GM21367 (cell line): ENCODE results near the gene EHBP1.
"Not testable (repeated sequence)": the region's sequence is repeated elsewhere in the genome, so short reads cannot be mapped to it uniquely, and the experiment has no call there.

Source experiments
- ATAC-seq: cut with Tn5 transposase; IDR thresholded peaks from one replicate; pipeline ENCODE4 v1.9.1; 2021; ENCODE audit not compliant: unreplicated experiment

Gene EHBP1

DNA sequence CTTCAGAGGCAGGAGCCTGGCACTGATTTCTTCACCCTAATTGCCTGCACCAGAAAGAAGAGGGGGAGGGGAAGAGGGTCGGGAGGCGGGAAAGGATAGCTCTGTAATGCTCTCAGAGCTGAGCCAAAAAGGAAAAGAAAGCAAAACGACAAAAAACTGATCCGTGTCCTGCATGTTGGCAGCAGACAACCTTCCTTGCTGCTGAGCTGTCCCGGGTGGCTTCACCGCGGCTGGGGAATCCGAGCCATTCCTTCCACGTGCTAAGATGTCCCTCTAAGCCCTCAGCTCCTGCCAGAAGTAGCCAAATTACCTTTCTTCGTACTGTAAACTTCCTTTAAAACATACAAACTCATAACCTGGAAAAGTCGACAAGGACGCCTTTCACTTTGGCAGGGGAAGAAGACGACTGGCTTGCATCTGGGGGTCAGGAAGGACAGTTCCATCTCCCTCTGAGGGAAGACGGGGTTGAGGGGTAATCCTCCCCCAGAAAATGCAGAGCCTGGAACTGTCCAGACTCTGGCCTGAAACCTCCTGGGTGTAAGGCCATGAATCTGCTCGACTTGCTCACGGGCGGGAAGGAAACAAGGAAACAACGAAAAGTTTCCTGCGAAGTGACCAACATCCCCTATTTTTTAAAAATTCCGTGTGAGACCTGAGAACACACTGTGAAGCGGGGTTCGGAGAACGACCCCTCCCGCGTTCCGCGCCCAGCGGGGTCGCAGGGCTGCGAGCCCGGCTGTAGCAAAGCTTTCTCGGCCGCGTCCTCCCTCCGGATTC is 352.8 kb downstream of the EHBP1 start:
- ATAC-seq = no peak

DNA sequence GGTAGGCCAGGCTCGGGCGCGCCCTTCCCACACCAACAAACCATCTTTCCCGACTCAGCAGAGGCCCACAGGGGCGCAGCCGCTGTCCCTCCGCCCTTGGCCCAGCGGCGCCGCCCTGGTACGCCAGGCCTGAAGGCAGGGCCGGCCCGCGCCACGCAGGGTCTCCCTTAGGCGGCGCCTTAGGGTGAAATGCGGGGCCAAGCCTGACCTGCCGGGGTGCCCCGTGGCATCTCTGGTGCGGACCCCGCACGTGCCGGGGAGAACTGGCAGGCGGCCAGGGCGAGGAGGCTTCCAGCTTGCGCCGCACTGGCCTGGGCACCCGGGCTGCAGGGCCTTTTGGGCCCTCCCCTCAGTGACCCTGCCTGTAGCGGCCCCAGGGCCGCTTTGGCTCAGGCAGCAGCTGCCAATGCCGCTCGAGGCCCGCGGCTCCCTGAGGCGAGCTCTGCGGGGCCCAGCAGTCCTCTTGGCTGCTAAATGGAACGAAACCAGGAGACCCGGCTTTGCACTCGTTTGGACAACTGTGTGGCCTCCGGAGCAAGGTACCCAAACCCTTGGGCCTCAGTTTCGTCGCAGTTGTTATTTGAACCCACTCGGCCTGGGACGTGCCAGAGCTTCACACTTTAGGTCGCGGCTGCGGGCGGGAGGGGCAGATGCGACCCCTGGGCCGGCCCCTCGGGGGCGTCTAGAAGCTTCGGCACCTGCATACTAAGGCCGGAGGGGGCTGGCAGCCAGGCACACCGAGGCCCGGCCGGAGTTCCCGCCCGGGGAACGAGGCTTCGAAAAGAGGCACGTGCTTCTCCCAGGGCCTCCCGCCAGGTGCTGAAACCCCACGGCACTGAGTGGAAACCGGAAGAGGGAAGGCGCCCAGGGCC is 353.6 kb downstream of the EHBP1 start:
- ATAC-seq = no peak

DNA sequence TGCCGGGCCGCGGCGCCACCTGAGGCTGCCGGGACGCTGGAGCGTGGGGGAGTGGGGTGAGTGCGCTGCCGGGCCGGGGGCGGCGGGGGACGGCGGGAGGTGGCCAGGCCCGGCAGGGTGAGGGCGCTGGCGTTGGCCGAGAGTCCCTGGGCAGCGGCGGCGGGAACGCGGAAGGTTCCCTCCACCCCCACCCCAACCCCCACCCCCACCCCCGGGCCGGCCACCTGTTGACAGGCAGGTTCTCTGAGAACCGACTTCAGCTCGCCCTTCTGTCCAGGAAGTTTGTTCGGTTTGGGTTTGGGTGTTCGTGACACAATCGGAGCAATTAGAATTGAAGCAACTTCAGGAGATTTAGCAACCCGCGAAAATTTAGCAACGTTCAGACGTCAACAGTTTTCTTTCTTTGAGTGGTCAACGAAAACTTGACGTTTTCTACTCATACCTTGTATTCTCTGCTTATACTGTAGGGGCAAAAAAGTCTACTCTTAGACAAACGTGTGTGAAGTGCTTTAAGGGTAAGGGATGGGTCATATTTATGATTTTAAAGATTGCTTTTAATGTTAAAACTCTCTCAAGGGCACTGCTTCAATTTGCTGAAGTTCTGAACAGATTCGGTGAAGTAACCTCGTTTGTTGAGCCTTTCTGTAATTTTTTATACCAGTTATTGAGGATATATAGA is 354.4 kb downstream of the EHBP1 start:
- ATAC-seq = no peak

DNA sequence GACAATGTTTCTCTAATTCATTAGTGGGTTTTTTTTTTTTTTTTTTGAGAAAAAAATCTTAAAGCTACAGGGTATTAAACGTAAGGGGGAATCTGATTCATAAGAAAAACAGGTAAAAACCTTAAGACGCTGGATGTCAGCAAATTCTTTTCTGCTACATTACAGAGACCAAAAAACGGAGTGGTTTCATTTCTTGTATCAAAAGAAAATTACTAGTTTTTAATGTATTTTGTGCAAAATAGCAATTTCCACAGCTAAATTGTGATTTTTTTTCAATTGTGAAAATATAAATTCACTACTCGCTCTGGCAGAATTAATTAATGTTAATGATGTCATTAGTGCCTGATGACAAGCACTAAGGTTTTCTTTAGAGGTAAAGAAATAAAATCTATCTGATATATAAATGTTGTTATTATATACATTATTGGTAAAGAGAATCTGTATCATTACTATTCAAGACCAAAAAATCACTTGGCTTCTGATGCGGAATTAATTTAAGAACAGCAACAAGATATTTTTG is 355.0 kb downstream of the EHBP1 start:
- ATAC-seq = no peak

DNA sequence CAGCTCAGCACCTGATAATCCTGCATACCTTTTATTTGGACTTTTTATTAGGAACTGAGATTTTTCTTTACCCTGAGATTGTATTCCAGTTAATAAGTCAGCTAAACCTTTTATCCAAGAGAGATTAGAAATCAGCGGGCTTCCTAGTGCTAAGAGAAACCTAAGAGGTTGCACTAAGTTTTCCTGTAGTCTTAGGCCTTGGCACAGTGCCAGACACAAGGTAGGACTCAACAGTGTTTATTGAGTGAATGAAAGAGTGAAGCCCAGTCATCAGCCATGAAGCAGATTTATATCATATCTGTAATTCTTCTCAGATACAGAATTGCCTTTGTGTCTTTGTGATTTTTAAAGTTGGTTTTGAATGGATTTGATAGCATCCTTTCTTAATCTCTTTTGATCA is 358.7 kb downstream of the EHBP1 start:
- ATAC-seq = no peak

DNA sequence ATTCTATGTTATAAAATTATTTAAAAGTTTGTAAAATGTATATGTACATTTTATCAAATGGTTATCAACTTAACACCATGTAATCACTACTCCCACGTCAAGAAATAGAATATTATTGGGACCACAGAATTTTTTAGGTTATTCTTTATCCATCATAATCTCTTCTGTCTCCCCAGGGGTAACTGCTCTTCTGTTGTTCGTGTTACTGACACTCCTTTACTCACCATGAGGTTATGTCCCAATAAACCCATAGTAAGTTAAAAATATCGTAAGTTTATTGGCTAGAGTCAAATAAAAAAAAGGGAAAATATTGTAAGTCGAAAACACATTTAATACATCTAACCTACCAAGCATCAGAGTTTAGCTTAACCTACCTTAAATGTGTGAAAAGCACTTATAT is 359.1 kb downstream of the EHBP1 start:
- ATAC-seq = no peak

DNA sequence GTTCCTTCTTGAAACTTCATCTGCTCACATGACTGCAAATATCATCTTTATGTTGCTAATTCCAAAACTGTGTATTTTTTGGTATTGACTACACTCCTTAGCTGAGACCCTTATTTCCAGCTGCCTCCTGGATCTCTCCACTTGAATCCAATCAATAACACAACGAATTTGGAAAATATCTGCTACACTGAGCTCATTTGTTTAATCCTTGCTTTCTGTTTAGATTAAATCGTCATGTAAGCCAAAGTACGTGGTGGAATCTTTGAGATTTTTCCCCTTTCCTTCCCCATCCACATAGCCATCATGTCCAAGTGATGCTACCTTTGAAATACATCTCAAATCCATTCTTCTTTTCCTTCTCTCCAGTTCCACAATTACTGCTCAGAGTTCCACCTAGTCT is 360.8 kb downstream of the EHBP1 start:
- ATAC-seq = no peak

DNA sequence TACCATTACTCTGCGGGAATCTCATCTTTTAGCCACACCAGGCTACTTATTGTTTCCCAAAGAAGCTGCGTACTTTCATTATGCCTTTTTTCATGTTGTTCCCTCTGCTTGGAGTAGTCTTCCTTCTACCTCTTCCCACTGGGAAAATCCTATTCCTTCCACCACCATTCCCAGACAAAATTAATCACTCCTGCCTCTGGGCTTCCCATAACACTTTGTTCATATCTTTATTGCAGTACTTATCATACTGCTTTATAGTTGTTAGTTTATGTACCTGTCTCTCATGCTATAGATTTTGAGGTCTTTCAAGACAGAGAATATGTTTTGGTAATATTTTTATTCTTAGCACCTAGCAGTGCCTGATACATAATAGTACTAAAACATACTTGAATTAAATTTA is 361.3 kb downstream of the EHBP1 start:
- no peak for ATAC-seq

DNA sequence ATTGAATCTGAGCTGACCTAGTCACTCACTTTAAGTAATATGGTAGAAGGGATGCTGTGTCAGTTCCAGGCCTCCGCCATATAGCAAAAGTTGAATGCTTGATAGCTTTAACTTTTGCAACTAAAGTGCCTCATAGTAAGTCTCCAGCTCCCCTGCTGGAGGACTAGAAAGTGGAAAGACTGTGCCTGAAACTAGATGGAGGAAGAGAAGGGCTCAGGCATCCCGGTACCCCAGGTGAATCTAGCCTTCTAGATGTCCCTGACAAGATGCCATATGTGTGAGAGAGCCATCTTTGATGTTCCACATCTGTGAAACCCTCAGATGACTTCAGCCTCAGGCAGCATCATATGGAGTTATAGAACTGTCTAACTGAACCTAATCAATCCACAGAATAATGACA is 366.2 kb downstream of the EHBP1 start:
- ATAC-seq = no peak

DNA sequence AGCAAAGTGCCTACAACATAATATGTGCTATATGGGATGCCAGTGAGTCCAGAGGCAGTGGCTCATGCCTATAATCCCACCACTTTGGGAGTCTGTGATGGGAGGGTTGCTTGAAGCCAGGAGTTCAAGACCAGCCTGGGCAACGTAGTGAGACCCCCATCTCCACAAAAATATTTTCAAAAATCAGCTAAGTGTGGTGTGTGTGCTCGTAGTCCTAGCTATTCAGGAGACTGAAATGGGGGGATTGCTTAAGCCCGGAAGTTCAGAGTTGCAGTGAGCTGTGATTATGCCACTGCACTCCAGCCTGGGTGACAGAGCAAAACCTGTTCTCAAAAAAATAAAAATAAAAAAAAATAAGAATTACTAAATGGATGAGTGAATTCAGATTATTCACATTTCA is 368.5 kb downstream of the EHBP1 start:
- ATAC-seq = no peak

DNA sequence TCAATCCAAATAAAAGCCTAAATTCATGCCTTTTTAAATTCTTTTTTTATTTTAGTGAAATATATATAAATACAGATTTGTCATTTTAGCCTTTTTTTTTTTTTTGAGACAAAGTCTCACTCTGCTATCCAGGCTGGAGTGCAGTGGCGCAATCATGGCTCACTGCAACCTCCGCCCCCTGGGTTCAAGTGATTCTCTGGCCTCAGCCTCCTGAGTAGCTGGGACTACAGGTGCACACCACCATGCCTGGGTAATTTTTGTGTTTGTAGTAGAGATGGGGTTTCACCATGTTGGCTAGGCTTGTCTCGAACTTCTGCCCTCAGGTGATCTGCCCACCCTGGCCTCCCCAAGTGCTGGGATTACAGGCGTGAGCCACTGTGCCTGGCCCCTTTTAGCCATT is 368.9 kb downstream of the EHBP1 start:
- not testable (repeated sequence) for ATAC-seq

DNA sequence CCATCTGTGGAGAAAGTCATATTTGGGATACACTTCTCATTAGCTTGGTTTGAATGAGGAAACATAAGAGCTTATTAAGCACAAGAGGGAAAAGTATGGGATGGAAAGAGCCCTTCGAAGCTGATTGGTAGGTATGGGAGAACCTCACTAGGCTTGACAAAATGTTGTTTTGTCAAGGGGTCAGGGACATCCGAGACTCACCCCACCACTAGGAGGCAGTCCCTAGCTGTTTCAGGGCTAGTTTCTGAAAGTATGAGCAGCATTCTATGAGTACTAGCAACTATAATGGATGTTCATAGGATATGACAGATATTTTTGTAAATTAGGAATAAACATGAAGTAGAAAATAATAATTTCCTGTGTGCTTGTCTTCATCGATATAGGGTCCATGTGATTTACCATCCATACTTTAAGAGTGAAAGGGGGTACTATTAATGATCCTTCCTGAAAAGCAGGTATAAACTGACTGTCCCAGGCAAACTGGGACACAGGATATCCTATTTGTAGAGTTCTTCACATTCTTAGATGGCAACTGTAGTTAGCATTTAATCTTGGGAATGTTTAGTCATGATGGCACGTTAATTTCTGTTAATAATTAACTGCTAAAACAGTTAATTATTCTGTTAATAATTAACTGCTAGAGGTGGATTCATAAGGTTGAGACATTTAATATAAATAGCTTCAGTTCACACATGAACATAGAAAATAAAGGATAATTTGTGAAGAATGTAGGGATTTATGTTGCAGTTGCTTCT is 373.5 kb downstream of the EHBP1 start:
- no peak for ATAC-seq

DNA sequence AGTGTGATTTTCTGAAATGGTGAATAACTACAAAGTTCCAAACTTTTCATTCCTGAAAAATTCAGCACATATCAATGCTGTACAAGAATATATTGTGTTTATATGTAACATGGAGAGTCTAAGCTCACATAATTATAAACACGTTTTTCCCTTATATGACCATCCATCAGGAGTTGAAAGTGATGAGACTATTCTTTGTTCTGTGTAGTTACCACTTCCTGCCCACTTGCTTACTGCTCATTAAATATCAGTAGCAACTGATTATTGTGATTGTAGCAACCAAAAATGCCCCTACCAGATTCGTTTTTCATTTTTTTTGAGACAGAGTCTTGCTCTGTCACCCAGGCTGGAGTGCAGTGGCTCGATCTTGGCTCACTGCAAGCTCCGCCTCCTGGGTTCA is 375.9 kb downstream of the EHBP1 start:
- no peak for ATAC-seq

DNA sequence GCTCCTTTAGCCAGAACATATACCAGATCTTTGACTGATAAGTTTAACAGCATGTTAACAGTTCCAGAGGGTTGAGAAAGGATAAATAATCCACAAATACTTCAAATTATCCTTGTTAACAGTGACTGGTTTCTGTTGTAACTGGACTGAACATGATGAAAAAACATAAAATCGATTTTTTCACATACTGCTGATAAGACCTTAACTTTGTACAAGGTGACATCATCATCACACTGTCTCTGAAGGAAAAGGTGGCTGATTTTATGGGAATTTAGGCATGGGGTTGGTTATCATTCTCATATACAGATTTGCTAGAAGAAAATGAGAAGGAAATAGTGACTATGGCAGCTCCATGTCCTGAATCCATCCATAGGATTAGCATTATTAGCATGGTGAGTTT is 381.2 kb downstream of the EHBP1 start:
- ATAC-seq = no peak

DNA sequence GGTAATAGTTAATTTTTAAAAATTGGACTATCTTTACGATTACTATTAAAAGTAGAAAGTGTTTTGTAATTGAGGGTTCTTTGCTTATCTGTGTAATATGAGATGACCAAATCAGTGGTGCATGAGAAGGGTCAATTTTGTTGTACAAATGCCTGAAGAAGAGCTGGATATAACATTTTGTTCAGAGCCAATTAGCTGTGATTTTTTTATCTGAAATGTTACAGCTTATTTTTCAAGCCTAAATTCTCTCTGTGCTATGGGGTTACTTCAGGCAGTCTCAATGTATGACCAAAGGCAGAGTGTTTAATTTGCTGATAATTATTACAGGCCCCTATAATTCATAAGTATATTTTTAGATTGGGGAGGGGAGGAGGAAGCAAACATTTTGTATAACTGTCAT is 386.9 kb downstream of the EHBP1 start:
- ATAC-seq = no peak

DNA sequence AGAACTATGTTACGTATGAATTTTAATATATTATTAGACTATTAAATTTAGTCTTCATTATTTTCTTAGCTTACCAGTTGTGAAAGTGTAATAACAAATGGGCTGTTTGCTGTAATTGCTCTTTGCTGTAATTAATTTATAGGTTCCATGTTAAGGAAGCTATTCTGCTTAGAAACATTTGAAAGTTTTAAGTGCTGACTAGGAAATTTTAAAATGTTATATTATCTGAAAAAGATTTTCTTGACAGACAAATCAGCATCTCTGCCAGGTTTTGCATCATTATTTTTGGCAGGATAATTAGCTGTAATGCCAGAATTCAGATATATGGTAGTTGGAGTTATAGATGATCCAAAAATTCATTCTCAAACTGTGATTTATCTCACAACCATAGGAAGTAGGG is 387.3 kb downstream of the EHBP1 start:
- no peak for ATAC-seq

DNA sequence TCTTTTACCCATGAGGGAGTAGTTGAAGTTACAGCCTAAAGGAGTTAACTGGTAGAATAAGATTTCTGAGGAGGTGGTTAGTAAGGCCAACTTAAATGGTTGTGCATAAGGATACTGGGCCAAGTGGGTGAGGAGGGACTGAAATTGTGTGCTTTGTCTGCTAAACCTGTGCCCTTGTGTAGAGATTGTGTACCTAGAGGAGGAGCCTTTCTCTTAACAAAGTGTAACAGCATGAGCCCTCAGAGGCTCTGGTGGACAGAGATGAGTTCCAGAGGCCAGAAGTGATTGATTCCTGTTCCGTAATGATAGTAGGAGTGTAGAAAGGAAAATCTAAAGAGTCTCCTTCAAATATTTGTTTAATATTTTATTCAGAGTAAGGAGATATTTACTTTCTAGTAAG is 388.0 kb downstream of the EHBP1 start:
- no peak for ATAC-seq
